GM19468 (cell line): ENCODE data around the gene MFNG.

ENCODE experiments used
- ATAC-seq: cut with Tn5 transposase; IDR thresholded peaks from one replicate; pipeline ENCODE4 v1.9.1; 2021; ENCODE audit warnings: mild to moderate bottlenecking, moderate library complexity, moderate number of reproducible peaks; ENCODE audit not compliant: unreplicated experiment; ENCODE audit errors: extremely low read depth

MFNG gene

DNA sequence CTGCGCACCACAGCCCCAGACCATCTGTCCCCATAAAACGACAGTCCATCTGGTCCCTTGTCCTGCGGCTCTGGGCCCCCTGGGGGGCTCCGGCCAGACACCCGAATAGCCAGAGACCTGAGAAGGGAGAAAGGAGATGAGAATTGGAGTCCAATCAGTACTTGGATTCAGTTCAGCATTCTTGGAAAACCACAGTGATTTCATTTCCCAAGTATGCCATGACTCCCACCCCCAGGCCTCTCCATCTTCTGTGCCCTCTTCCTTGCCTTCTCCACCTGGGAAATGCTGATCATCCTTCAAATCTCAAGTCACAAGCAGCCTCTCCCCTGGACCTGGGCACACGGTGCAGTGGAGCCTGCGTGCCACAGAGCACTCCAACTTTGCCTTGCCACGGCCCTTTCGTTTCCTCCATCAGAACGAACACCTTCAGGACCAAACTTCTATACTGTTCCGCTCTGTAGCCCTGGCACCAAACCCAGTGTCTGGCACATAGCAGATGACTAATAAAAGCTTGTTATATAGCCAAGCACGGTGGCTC, 10.9 kb upstream of the MFNG start:
- ATAC-seq = no peak

DNA sequence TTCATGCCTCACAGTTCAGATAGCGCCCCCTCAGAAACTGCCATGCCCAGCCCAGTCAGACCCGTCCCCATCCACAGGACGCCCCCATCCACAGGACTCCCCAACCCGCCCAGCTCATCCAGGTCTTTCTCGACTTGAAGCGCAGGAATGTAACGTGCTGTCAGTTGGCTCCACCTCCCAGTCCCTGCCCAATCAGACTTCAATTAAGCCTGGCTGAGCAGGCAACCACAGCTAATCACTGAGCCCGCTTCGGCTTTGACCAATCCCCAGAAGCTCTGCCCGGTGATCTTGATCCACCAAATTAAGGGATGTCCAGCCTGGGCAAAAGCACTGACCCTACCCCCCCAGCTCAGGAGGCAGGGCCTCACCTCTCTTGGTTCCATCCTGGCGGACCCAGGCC, 10.5 kb upstream of the MFNG start:
- ATAC-seq = no peak

DNA sequence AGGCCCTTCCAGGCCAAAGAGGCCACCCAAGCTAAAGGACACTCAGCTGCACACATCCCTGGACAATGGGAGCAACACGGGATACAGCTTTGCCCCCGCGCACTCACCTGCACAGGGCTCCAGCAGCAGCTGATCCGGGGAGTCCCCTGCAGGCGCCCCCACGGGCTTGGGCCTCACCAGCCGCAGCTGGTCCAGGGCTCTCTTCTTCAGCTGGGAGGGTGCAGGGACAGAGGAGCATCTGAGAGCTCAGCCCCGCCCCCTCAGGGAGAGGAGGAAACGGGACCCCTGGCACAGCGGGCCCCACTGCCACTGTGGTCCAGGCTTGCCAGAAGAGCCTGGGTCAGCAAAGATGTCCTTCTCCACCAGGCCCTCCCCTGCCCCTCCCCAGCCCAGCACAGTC, 7.8 kb upstream of the MFNG start:
- ATAC-seq = no peak

DNA sequence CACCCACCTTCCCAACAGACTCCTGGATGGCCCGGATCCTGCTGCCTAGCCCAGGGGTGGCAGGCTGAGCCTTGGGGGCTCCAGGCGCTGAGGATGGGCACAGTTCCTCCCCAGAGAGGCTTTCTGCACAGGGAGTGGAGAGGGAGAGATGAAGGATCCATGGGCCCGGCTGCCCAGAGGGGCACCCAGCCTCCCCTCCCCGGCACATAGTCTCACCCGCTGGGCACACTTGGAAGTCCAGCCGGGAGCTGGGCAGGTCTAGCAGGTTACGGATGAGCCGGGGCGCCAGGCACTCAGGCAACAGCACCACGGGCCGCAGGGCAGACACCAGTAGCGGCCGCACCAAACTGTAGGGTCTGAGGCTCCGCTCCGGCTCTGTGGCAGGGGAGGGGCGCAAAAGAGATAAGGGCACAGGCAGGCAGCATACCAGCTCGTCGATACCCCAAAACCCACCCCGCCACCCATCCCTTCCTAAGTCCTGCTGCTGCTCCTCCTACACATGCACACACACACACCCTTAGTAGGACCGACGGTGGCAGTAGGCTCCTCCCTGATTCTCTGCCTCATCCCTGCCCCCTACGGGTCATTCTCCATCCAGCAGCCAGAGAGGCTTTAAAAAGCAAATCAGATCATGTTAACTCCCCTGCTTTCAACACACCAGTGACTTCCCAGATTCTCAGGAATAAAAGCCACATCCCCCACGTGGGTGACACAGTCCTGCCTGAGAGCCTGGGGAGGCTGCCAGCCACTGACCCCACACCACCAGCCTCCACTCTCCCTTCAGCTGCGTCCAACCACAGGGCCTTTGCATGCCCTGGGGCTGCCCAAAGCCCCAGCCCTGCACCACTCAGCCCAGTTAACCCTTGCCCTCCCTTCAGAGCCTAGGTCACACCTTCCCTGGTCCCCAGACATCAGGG, 6.5 kb upstream of the MFNG start:
- no peak for ATAC-seq

DNA sequence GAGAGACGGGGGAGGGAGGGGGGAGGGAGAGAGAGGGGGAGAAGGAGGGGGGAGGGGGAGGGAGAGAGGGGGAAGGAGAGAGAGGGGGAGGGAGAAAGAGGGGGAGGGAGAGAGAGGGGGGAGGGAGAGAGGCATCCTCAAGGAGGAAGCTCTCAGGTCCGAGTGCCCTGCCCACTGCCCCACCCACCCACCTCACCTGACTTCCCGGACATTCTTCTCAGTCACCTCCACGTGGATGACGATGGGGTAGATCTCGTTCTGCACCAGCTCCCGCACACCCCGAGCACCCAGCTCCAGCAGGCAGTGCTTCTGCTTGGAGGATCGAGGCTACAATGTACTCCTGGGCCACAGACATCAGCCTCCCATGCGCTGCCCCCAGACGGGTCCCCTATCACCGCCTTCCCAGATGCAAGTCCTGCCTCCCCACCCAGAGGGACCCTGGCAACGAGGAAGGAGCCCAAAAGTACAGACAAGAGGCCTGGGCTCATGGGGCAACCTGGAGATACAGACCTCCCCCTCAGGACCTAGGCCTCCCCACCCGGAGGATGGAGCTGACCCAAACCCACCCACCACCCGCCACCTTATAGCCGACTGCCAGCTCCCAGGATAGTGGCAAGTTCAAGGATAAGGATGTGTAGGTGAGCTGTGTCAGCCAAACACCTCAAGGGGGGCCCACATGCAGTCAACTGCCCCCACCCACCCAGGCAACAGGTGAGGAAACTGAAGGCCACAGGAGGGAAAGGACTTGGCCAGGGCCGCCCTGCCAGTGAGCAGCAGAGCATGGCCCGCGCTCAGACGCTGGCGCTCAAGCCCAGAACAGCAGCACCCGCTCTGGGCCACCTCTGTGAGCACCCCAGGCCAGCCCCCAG, 5.6 kb upstream of the MFNG start:
- no peak for ATAC-seq

DNA sequence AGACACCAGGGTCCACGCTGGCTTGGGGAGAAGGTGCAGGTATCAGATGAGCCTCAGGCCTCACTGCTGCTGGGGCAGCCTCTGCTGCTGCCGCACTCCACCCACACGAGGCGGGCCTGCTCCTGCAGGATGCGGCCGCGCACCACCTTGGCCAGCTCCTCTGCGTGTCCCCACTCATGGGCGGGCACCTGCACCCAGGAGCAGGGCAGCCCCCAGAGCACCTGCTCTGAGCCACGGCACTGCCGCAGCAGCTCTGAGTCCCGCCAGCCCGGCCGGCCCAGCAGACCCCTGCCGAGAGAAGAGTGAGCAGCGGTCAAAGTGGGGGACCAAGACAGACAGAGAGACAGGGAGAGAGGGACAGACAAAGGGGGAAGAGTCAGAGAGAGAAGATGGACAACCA, 4.9 kb upstream of the MFNG start:
- no peak for ATAC-seq

DNA sequence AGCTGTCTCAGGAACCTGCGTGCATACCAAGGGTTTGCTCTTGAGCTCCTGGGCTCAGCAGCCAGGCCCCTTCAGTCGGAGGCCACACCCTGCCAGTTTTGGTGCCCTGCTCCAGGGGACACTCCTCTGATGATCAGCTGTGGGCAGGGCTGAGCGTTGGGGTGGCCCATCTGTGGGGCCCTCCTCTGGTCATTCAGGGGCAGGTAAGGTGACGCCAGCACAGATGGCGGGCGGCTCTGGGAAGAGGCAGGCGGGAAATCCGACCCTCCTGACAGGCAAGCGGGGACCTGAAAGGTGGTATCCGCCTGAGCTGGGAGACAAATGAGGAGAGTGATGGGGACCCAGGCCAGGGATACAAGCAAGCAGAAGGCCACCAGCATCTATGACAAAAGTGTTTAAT, 3.8 kb upstream of the MFNG start:
- ATAC-seq = no peak

DNA sequence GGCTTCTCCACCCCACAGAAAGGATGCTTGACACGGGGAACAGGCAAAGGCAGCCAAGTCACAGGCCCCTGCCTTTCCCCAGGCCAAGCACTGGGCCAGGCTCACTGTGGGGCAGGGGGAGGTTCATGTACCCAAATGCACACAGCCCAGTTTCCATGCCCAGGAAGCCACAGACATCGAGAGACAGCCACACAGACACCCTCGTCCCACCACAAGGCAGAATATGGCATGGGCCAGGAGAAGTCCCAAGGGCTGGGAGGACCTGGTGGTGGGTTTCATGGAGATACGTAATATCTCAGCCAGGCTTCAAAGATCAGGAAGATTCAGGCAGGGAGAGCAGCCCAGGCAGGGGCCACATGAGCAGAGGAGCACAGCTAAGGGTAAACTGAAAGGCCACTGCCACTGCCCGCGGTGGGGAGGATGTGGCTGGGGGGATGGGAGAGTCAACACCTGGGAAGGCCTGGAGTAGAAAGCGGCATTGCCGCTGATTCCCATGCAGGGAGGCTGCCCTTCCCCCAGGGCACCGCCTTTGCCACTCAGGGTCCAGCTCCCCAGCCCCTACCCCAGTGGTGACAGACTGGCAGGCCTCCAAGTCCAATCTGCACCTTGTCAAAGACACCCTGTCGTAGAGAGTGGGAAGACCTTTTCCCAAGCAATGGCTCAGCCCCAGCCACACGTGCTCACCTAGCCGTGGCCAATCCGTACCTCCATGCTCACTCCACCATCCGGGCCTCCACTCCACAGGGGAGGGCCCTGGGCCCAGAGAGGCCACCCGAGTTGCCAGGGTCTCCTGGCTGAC, 2.4 kb upstream of the MFNG start:
- ATAC-seq = no peak

DNA sequence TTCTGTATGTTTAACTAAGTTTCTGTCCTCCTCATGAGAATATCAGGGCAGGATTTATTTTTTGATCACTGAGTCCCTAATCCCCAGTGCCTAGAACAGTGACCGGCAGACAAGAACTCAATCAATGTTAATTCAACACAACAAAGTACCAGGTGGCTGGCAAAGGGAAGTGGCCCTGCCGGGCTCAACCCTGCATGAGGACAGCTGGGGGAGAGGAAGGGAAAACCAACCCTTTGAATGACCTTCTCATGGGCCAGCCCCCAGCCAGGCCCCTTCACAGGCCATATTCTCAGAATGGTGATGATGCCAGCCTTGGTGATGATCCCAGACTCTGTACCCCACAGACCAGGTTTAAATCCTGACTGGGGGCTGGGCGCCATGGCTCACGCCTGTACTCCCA, 1.4 kb upstream of the MFNG start:
- no peak for ATAC-seq

DNA sequence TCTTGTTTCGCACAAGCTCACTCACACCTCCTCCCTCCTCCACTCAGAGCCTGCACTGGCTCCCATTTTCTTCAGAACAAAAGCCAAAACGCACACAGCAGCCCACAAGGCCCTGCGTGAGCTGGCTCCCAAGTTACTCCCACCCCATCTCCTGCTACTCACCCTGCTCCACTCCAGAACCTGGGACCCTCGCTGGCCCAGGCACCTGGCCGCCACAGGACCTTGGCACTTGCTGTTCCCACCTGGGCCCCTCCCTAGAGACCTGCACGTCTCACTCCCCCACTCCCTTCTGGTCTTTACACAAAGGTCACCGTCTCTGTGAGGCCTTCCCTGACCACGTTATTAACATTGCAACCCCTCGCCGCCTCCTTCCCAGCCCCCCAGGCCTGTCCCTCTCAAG, 945 bp upstream of the MFNG start:
- no peak for ATAC-seq

DNA sequence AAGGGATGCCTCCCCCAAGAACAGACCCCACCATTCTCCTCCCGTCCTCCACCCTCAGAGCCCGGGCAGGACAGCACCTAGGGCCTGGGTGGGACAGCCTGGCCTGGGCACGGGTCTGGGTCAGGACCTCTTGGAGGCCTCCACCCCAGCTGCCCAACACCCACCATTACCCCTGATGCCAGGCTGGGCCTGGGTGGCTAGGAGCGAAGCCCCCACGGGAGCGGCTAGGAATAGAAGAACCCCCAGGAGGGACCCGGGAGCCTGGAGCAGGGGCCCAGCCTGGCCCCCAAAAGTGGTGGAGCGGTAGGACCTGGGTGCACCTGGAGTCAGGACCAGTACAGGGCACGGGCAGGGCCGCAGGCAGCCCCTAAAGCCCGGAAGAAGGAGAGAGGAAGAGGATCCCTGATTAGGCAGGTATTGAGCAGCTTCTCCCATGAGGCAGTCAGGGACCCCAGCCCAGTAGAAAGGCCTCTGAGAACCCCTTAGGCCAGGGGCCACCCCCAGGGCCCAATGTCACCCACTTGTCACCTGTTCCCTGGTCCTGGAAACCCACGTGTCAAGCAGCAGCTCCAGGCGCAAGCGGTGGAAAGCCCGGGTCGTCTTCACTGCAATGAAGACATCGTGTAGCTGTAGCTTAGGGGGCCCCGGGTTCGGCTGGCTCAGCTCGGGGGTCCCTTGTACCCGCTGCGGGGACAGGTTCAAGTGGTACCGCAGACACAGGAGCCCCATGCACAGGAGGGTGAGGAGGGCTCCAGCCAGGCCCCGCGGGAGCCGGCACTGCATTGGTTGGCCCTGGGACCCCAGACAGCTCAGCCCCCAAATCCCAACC, 575 bp downstream of the MFNG start:
- no peak for ATAC-seq

DNA sequence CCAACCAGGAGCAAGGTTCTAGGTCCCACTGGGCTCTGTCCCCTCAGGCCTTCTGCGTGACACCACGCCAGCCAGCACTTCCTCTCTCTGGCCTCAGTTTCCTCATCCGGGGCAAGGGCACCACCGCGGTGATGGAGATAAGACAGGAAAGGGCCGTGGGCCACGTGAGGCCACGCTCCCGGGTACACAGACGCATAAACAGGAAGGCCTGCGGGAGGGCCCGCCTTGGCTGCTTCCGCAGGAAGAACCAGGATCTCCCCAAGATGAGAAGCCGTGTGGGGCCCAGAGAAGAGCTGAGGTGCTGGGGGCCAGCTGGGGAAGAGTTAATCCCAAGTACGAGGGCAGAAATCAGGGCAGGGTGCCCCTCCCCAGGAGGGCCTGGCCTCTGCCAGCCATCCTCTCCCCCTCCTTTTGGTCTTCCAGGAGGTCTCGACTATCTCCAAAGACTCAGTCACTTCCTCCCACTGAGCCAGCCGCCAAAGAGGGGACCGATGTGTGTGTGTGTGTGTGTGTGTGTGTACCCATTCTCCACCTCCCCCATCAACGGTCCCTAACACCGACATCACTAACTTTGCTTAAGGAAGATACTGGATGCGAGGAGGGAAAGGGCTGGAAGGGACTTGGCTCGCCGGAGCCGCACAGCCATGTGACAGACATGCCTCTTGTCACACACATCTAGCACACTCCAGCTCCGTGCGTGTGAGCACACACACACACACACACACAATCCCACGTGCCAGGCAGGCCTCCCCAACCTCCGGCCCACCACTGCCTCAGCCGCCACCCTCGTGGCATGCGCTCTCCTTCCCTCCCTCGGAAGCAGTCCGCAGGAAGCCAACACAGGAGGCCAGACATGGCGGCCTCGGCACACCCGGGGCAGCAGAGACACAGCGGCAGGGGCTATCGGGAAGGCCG, 1.4 kb downstream of the MFNG start:
- ATAC-seq = no peak

DNA sequence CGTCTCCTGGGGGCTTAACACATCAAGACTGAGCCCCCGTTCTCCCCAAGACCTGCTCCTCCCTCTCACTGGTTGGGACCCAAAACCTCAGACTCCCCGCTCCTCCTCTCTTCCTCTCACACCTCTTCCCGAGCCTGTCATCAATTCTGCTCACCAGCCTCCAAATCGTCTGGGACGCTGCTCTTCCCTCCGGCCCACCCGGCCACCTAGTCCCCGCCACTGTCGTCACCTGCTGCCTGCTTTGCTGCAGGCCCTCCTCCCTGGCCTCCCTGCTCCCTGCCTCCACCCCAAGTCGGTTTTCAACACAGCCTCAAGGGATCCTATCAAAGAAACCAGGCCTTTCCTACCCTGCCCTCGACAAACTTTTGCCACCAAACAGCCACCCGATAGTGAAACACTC, 3.1 kb downstream of the MFNG start:
- no peak for ATAC-seq

DNA sequence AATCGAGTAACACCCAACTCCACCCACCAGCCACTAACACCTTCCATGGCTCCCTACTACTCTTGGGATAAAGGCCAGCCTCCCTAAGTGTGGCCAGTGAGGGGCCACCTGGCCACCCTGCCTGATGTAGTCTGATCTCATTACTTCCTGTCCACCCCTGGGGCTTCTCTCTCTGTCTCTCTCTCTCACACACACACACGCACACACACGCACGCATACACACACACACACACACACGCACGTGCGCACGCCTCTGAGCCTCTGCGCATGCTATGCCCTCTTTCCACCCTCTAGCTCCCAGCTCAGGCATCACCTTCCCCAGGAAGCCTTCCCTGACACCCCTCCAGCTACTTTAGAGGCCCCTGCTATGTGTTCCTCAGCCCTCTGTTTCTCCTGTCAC, 3.9 kb downstream of the MFNG start:
- ATAC-seq = no peak

DNA sequence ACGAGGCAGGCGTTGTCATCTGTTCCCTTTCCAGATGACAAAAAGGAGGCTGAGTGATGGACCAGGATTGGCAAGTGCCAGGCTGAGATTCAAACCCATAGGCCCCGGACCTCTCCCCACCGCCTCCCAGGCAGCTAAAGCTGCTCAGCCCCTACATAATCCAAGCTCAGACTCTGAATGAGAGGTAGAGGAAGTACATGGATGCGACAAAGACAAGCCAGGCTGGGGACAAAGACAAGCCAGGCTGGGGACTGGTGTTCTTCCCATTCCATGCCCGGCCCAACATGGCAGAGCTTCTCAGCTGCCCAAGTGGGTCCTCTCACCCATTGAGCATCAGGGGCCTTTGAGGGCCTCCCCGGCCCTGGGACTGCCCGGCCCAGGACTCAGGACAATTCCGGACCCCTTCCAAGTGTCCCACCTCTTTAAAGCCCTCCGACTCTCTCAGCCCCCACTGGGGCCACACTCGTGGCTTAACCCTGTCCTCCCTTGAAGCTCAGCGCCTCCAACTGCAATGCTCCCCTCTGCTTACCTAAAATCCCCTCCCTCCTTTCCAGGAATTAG, 4.8 kb downstream of the MFNG start:
- no peak for ATAC-seq

DNA sequence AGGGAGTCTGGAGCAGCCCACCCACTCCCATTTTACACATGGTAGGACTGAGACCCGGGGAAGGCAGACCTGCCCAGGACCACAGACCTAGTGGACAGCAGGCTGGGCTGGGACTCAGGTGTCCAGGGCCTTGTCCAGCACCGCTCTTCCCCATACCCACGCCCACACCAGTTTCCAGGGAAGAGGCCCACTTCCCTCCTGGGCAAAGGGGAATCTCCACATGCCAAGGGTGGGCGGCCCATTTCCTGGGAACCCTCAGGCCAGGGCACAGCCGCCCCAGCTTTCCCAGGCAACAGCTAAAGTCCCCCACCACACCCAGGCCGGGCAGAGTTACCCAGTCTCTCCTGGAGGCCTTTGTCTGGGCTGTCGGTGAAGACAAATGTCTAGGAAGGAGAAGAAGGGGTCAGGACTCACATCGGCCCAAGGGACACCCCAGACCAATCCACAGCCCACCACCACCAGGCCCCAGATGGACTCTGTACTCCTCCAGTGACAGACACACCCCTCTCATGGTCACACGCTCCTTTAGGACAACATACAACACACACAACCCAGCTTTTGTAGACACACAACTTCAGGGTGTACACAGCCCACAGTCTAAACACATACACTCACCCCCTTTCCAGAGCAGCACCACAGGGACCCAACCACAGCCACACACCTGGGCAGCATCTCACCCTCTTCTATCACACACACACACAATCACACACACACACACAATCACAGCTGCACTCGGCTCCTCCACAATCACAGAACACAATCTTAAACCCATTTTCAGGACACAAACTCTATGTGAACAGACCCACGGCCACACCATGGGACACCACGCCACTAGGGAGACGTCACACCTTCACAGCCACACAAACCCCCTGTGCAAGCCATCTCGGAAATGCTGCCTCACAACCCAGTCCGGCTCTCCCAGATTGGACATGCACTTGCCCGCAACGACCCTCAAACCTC, 5.5 kb downstream of the MFNG start:
- ATAC-seq = no peak

DNA sequence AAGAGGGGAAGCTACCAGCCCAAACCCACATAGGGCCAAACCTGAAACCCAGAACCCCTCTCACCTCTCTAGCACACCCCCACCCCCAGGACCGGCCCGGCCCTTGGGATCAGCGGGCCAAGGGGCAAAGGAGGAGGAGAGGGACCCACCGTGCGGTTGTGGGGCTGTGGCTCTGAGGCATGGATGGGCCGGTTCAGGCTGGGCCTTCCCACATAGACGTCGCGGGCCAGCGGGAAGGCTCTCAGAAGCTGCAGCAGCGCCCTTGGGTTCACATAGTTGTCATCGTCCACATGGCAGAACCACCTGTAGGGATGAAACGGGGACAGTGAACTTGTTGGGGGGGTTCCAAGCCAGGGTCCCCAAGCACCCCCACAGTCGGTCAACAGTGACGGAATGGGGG, 7.0 kb downstream of the MFNG start:
- no peak for ATAC-seq
